GM12873 (cell line): ENCODE data around the gene HOXD8.

Experiments used
- CTCF ChIP-seq: IDR thresholded peaks from 2 replicates; pipeline ENCODE4 v1.5.1; 2012; ENCODE audit warnings: low read depth, mild to moderate bottlenecking, moderate library complexity, low read length, control low read depth; ENCODE audit not compliant: insufficient read depth; ENCODE audit errors: missing control alignments

HOXD8 gene

GRCh38 chr2:176097820-176098365 is 31.6 kb upstream of the HOXD8 start:
- TF ChIP-seq CTCF: no peak

- TF ChIP-seq CTCF: no peak
Observed at GRCh38 chr2:176098366-176099158, 30.9 kb upstream of the HOXD8 start.

GRCh38 chr2:176099159-176099727 is 30.3 kb upstream of the HOXD8 start:
- TF ChIP-seq CTCF: no peak

- TF ChIP-seq CTCF: no peak
Observed at GRCh38 chr2:176099728-176100546, 29.6 kb upstream of the HOXD8 start, which contains the start of gene HOXD12. TSS of gene HOXD12 (plus strand) at chr2:176099795. CDS start at chr2:176099802, 7 bp downstream.

GRCh38 chr2:176100547-176101140 is 28.9 kb upstream of the HOXD8 start:
- no peak for TF ChIP-seq CTCF

GRCh38 chr2:176101216-176101830 is 28.2 kb upstream of the HOXD8 start:
- TF ChIP-seq CTCF: no peak

GRCh38 chr2:176101842-176102241 is 27.7 kb upstream of the HOXD8 start:
- TF ChIP-seq CTCF: no peak
